Activated B cell treated with CpG ODN at 0.5 μM for 24 hours (primary cell): ENCODE results near the gene PPFIA3. TPM values are rescaled to one million over a fixed set of nuclear protein-coding genes. Genes with fewer than 3 reads are reported as not detected.
"Not testable (repeated sequence)": the region's sequence is repeated elsewhere in the genome, so short reads cannot be mapped to it uniquely, and the experiment has no call there.

Source experiments
- ATAC-seq: fragments of 200-7000 bp; cut with Tn5 transposase; one replicate; pipeline ENCODE4 v1.10.0; 2021; ENCODE audit warnings: low read depth, mild to moderate bottlenecking, moderate library complexity
- CTCF ChIA-PET: fragments of 350-600 bp; sonication (Branson Sonifier 250); formaldehyde crosslinking; loops from one replicate; lab custom pipeline; 2021; ENCODE audit warnings: antibody characterized with exemption; lab: Charles Lee
- POLR2A ChIA-PET: fragments of 350-600 bp; sonication (Branson Sonifier 250); formaldehyde crosslinking; loops from one replicate; lab custom pipeline; 2021; ENCODE audit warnings: antibody characterized with exemption; lab: Charles Lee
- DNase-seq: peaks from one replicate; pipeline ENCODE4 v3.0.0; 2022
- H3K27ac Mint-ChIP-seq: one replicate; pipeline ENCODE4 v1.8.0; 2020; ENCODE audit warnings: mixed read lengths
- H3K27me3 Mint-ChIP-seq: one replicate; pipeline ENCODE4 v1.8.0; 2021; ENCODE audit warnings: mixed read lengths
- H3K36me3 Mint-ChIP-seq: one replicate; pipeline ENCODE4 v1.8.0; 2021; ENCODE audit warnings: low read depth, mixed read lengths
- H3K4me1 Mint-ChIP-seq: one replicate; pipeline ENCODE4 v1.8.0; 2021; ENCODE audit warnings: mixed read lengths
- H3K4me3 Mint-ChIP-seq: one replicate; pipeline ENCODE4 v1.8.0; 2020; ENCODE audit warnings: mild to moderate bottlenecking, mixed read lengths
- H3K9me3 Mint-ChIP-seq: one replicate; pipeline ENCODE4 v1.8.0; 2020; ENCODE audit warnings: mixed read lengths
- CTCF ChIP-seq: fragments of 200-600 bp; IDR thresholded peaks from one replicate; pipeline ENCODE4 v1.8.0; 2022; ENCODE audit warnings: antibody characterized with exemption, mild to moderate bottlenecking
- intact Hi-C: fragments of 100-400 bp; cut with micrococcal nuclease; formaldehyde crosslinking; loops from one replicate; pipeline ENCODE4 v1.15.1; 2024
- total RNA-seq: library from RNA; stranded (reverse); gene quantifications from 2 replicates; pipeline ENCODE4 v1.2.3, GENCODE V29; 2022

PPFIA3 gene
- total RNA-seq, 1 donor from 2014 or later, result 3.6 TPM

GRCh38 chr19:49165865-49166301, 46.5 kb downstream of the PPFIA3 start:
- Mint-ChIP-seq H3K27ac (no peak overlapping the region), H3K27me3 (peaks cover 20% of the 10 kb centered on the region), H3K36me3 (no peaks in the 10 kb centered on the region), H3K4me1 (no peaks in the 10 kb centered on the region), H3K9me3 (no peaks in the 10 kb centered on the region), H3K4me3 (no peak overlapping the region)
- no peak for ATAC-seq
- intact Hi-C loops, result no loop called here
- no peak for TF ChIP-seq CTCF
- ChIA-PET POLR2A (no interaction called here), CTCF (no interaction called here)
- DNase-seq, result no peak

DNA sequence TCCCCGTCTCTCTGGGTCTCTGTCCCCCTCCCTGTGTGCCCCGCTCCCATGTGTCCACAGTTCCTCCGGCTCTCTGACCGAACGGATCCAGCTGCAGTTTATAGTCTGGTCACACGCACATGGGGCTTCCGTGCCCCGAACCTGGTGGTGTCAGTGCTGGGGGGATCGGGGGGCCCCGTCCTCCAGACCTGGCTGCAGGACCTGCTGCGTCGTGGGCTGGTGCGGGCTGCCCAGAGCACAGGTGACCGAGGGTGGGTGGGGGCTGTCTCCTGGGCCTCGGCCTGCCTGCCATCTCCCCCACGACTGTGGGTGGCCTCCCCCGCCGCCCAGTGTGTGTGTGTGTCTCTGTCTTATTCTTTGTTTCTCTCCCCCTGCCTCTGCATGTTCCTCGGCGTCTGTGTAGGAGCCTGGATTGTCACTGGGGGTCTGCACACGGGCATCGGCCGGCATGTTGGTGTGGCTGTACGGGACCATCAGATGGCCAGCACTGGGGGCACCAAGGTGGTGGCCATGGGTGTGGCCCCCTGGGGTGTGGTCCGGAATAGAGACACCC, 48.6 kb downstream of the PPFIA3 start:
- Mint-ChIP-seq H3K4me1 (no peaks in the 10 kb centered on the region), H3K27me3 (peaks cover 18% of the 10 kb centered on the region), H3K36me3 (no peaks in the 10 kb centered on the region), H3K9me3 (no peaks in the 10 kb centered on the region), H3K4me3 (no peak overlapping the region), H3K27ac (no peak overlapping the region)
- CTCF ChIA-PET, result no interaction called here
- POLR2A ChIA-PET, result no interaction called here
- TF ChIP-seq CTCF, result no peak
- no peak for ATAC-seq
- DNase-seq, result no peak
- intact Hi-C loops, result no loop called here

DNA sequence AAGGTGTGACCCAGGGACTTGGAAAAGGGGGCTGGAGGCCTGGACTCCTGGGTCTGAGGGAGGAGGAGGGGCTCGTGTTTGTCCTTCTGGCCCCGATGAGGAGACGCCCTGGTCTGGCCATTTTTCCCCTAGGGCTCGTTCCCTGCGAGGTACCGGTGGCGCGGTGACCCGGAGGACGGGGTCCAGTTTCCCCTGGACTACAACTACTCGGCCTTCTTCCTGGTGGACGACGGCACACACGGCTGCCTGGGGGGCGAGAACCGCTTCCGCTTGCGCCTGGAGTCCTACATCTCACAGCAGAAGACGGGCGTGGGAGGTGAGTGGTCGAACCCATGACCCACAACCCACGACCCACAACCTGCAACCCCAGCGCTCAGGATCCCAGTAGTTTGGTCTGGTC, 49.1 kb downstream of the PPFIA3 start:
- ATAC-seq (no peak), DNase-seq (no peak)
- no peak overlapping the region for H3K4me3 Mint-ChIP-seq
- no peaks in the 10 kb centered on the region for H3K4me1 Mint-ChIP-seq
- TF ChIP-seq CTCF, result no peak
- H3K27ac Mint-ChIP-seq, result no peak overlapping the region
- peaks cover 18% of the 10 kb centered on the region for H3K27me3 Mint-ChIP-seq
- no peaks in the 10 kb centered on the region for H3K9me3 Mint-ChIP-seq
- CTCF ChIA-PET, result no interaction called here
- intact Hi-C loops, result no loop called here
- POLR2A ChIA-PET, result no interaction called here
- no peaks in the 10 kb centered on the region for H3K36me3 Mint-ChIP-seq

GRCh38 chr19:49173198-49173597, 53.9 kb downstream of the PPFIA3 start:
- ChIA-PET CTCF (no interaction called here), POLR2A (no interaction called here)
- H3K9me3 Mint-ChIP-seq, result no peaks in the 10 kb centered on the region
- TF ChIP-seq CTCF, result no peak
- H3K36me3 Mint-ChIP-seq, result no peaks in the 10 kb centered on the region
- DNase-seq (no peak), ATAC-seq (no peak)
- H3K4me3 Mint-ChIP-seq, result no peak overlapping the region
- peaks cover 4% of the 10 kb centered on the region for H3K4me1 Mint-ChIP-seq
- peaks cover 14% of the 10 kb centered on the region for H3K27me3 Mint-ChIP-seq
- H3K27ac Mint-ChIP-seq, result no peak overlapping the region
- intact Hi-C loops, result no loop called here

DNA sequence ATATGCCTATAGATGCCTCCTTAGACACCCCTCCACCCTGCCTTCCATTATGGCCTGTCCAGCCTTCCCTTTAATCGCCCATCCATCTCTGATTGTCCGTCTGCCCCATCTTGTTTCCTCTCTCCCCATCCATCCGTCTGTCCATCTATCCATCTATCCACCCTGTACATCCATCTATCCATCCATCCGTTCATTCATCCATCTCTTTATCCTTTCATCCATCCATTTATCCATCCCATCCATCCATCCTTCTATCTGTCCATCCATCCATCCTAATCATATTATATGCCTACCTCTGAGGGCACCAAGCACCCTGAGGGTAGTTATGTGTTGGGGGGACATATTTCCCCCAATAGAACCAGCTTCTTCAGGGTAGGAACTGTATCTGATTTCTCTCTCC, 61.3 kb downstream of the PPFIA3 start:
- ATAC-seq, result no peak
- Mint-ChIP-seq H3K36me3 (peaks cover 3% of the 10 kb centered on the region), H3K4me3 (no peak overlapping the region), H3K27ac (no peak overlapping the region), H3K27me3 (peaks cover 2% of the 10 kb centered on the region), H3K9me3 (peaks cover 8% of the 10 kb centered on the region), H3K4me1 (peaks cover 4% of the 10 kb centered on the region)
- ChIA-PET CTCF (no interaction called here), POLR2A (interaction anchor here (0.7 kb wide), 1 partner anchor 398 kb away, joined by 8 read pairs; no protein-coding TSS in a partner anchor)
- DNase-seq, result no peak
- intact Hi-C loops, result no loop called here
- no peak for TF ChIP-seq CTCF

- H3K36me3 Mint-ChIP-seq, H3K27me3 Mint-ChIP-seq, H3K9me3 Mint-ChIP-seq, H3K27ac Mint-ChIP-seq, H3K4me1 Mint-ChIP-seq, intact Hi-C loops, ATAC-seq, H3K4me3 Mint-ChIP-seq, DNase-seq, POLR2A ChIA-PET, CTCF ChIA-PET: not testable (repeated sequence)
Measured at GRCh38 chr19:49182010-49182847, 62.9 kb downstream of the PPFIA3 start.
